GM20000 (cell line): ENCODE results near the gene FNBP1L.

Experiments used
- DNase-seq: peaks from one replicate; pipeline ENCODE4 v3.0.0; 2012; ENCODE audit warnings: low spot score
- CTCF ChIP-seq: IDR thresholded peaks from 2 replicates; pipeline ENCODE4 v1.5.1; 2012; ENCODE audit warnings: mild to moderate bottlenecking, control low read depth; ENCODE audit errors: extremely low read depth, missing control alignments

Gene FNBP1L

GRCh38 chr1:93593854-93594602 lies 146.1 kb downstream of the FNBP1L start:
- no peak for TF ChIP-seq CTCF
- DNase-seq = no peak

GRCh38 chr1:93594603-93594880 lies 146.6 kb downstream of the FNBP1L start:
- TF ChIP-seq CTCF = no peak
- no peak for DNase-seq

- no peak for TF ChIP-seq CTCF
- DNase-seq = no peak
Measured at GRCh38 chr1:93595266-93595665, 147.3 kb downstream of the FNBP1L start.

- DNase-seq = no peak
- no peak for TF ChIP-seq CTCF
Measured at GRCh38 chr1:93595743-93596142, 147.8 kb downstream of the FNBP1L start.

GRCh38 chr1:93596329-93597089 lies 148.6 kb downstream of the FNBP1L start:
- DNase-seq = no peak
- no peak for TF ChIP-seq CTCF

- no peak for DNase-seq
- TF ChIP-seq CTCF = no peak
Measured at GRCh38 chr1:93597709-93598108, 149.8 kb downstream of the FNBP1L start.

GRCh38 chr1:93598396-93598795 lies 150.5 kb downstream of the FNBP1L start:
- no peak for DNase-seq
- TF ChIP-seq CTCF = no peak
